ENCODE measurements around the gene SEC22A. TPM values are rescaled to one million over a fixed set of nuclear protein-coding genes. Genes with fewer than 3 reads are reported as not detected.

The SEC22A gene
- total and polyA plus RNA-seq, 2 of the 13 experiments (the other 11 are each of a cell fraction or from before 2014, with no cell fraction given): 14.1 to 17.3 TPM

DNA sequence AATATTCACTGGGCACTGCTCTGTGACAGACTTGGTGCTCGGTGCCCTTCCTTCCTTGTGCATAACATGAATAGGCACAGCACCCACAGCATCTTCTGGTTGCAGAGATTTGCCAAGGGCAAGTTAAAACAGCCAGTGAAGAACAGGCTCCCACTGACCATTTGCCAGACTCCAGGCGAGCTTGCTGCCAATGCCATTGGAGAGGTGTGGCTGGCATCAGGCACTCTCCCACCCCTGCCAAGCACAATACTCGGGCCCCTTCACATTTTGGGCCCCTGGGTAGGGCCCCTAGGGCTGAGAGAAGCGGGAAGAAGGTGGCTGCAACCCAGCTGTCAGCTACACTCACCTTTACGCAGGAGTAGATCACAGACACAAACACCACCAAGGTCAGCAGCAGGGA is 112.1 kb downstream of the SEC22A start:
- no TSS peak for BruUV-seq (replicated peaks)
- Histone ChIP-seq H3K4me1 (ENCODE audit: insufficient read depth, low read length) (no peaks in the 10 kb centered on the region), H4K20me1 (ENCODE audit: insufficient read depth, low read length) (no peaks in the 10 kb centered on the region), H3K9me3 (ENCODE audit: low read length) (no peaks in the 10 kb centered on the region), H3K9ac (ENCODE audit: insufficient read depth, low read depth, low read length) (no peak overlapping the region), H3K27me3 (ENCODE audit: control insufficient read depth in 1 of 2, insufficient read depth in 2 of 2, low read length in 2 of 2) (peaks cover 0 to 38% of the 10 kb centered on the region in 2 experiments), H3K4me3 (replicated peaks in 1 of 3; ENCODE audit: insufficient read depth in 1 of 3, low read depth in 2 of 3, low read length in 3 of 3) (no peak overlapping the region), H3K79me2 (ENCODE audit: insufficient read depth, low read length) (no peaks in the 10 kb centered on the region), H3K4me2 (ENCODE audit: low read depth, low read length) (no peak overlapping the region), H3K36me3 (replicated peaks in 1 of 2; ENCODE audit: control insufficient read depth in 1 of 2, insufficient read depth in 2 of 2, low read length in 2 of 2) (no peaks in the 10 kb centered on the region), H3K27ac (ENCODE audit: extremely low read length, insufficient read depth, low read length) (no peak overlapping the region), H2AFZ (ENCODE audit: low read length) (no peak overlapping the region)
- ATAC-seq (no peak), FAIRE-seq (no peak), DNase-seq (ENCODE audit: low spot score) (no peak)
- in situ Hi-C loops (cut with HindIII; ENCODE audit: extremely low pct_ligation_motif_present, low pct_unique_long_range_greater_than_20kb): no loop called here
- intact Hi-C loops (cut with micrococcal nuclease; ENCODE audit: unreplicated experiment): no loop called here
- CTCF ChIA-PET (ENCODE audit: low intra/inter-chr PET ratio, low total read pairs): no interaction called here
- 23% methylated on average over 4 of the region's 5 CpGs for WGBS (ENCODE audit: low lambda C conversion rate)
- no peak for TF ChIP-seq NFIB (CRISPR knock-in tag; IDR thresholded peaks at IDR 0.05; ENCODE audit: borderline replicate concordance)
- POLR2A ChIA-PET: no interaction called here

GRCh38 chr3:123314359-123315270 is 112.9 kb downstream of the SEC22A start:
- Histone ChIP-seq H3K79me2 (ENCODE audit: insufficient read depth, low read length) (no peaks in the 10 kb centered on the region), H3K4me1 (ENCODE audit: insufficient read depth, low read length) (no peaks in the 10 kb centered on the region), H2AFZ (ENCODE audit: low read length) (no peak overlapping the region), H3K27ac (ENCODE audit: extremely low read length, insufficient read depth, low read length) (no peak overlapping the region), H3K4me3 (replicated peaks in 1 of 3; ENCODE audit: insufficient read depth in 1 of 3, low read depth in 2 of 3, low read length in 3 of 3) (no peak overlapping the region), H3K9me3 (ENCODE audit: low read length) (no peaks in the 10 kb centered on the region), H4K20me1 (ENCODE audit: insufficient read depth, low read length) (no peaks in the 10 kb centered on the region), H3K9ac (ENCODE audit: insufficient read depth, low read depth, low read length) (no peak overlapping the region), H3K27me3 (ENCODE audit: control insufficient read depth in 1 of 2, insufficient read depth in 2 of 2, low read length in 2 of 2) (peaks cover 0 to 36% of the 10 kb centered on the region in 2 experiments), H3K4me2 (ENCODE audit: low read depth, low read length) (no peak overlapping the region), H3K36me3 (replicated peaks in 1 of 2; ENCODE audit: control insufficient read depth in 1 of 2, insufficient read depth in 2 of 2, low read length in 2 of 2) (no peaks in the 10 kb centered on the region)
- intact Hi-C loops (cut with micrococcal nuclease; ENCODE audit: unreplicated experiment) (no loop called here), in situ Hi-C loops (cut with HindIII; ENCODE audit: extremely low pct_ligation_motif_present, low pct_unique_long_range_greater_than_20kb) (no loop called here)
- no peak for DNase-seq (ENCODE audit: low spot score)
- ChIA-PET CTCF (ENCODE audit: low intra/inter-chr PET ratio, low total read pairs) (no interaction called here), POLR2A (no interaction called here)
- BruUV-seq (replicated peaks): no TSS peak
- ATAC-seq: peak; percentile 65
- 33% methylated on average over 11 of the region's 14 CpGs for WGBS (ENCODE audit: low lambda C conversion rate)
- no peak for FAIRE-seq
- TF ChIP-seq ZNF790 (CRISPR knock-in tag; IDR thresholded peaks at IDR 0.05; ENCODE audit: borderline replicate concordance) (no peak), RBM39 (IDR thresholded peaks at IDR 0.05; ENCODE audit: low read depth, low read length, poor library complexity, severe bottlenecking) (no peak), MAFF (IDR thresholded peaks at IDR 0.05; ENCODE audit: low read depth, low read length) (peak; percentile 30; the same call in 1 of the 2 replicates), SAFB2 (CRISPR knock-in tag; IDR thresholded peaks at IDR 0.05; ENCODE audit: borderline replicate concordance, low read depth) (no peak), FOXP1 (IDR thresholded peaks at IDR 0.05) (no peak), FOXP1 (CRISPR knock-in tag; IDR thresholded peaks at IDR 0.05) (no peak), NCOR1 (IDR thresholded peaks at IDR 0.05; ENCODE audit: borderline replicate concordance, low read length) (no peak), SMAD1 (CRISPR knock-in tag; IDR thresholded peaks at IDR 0.05; ENCODE audit: borderline replicate concordance, low read depth) (no peak), ZSCAN30 (CRISPR knock-in tag; IDR thresholded peaks at IDR 0.05) (no peak), ZNF652 (CRISPR knock-in tag; IDR thresholded peaks at IDR 0.05; ENCODE audit: borderline replicate concordance, low read depth) (no peak), ZMAT5 (CRISPR knock-in tag; IDR thresholded peaks at IDR 0.05; ENCODE audit: borderline replicate concordance, low read depth) (no peak), STAG1 (CRISPR knock-in tag; IDR thresholded peaks at IDR 0.05) (no peak), ZNF549 (CRISPR knock-in tag; IDR thresholded peaks at IDR 0.05) (no peak)
- TF ChIP-seq, protein P1, sequence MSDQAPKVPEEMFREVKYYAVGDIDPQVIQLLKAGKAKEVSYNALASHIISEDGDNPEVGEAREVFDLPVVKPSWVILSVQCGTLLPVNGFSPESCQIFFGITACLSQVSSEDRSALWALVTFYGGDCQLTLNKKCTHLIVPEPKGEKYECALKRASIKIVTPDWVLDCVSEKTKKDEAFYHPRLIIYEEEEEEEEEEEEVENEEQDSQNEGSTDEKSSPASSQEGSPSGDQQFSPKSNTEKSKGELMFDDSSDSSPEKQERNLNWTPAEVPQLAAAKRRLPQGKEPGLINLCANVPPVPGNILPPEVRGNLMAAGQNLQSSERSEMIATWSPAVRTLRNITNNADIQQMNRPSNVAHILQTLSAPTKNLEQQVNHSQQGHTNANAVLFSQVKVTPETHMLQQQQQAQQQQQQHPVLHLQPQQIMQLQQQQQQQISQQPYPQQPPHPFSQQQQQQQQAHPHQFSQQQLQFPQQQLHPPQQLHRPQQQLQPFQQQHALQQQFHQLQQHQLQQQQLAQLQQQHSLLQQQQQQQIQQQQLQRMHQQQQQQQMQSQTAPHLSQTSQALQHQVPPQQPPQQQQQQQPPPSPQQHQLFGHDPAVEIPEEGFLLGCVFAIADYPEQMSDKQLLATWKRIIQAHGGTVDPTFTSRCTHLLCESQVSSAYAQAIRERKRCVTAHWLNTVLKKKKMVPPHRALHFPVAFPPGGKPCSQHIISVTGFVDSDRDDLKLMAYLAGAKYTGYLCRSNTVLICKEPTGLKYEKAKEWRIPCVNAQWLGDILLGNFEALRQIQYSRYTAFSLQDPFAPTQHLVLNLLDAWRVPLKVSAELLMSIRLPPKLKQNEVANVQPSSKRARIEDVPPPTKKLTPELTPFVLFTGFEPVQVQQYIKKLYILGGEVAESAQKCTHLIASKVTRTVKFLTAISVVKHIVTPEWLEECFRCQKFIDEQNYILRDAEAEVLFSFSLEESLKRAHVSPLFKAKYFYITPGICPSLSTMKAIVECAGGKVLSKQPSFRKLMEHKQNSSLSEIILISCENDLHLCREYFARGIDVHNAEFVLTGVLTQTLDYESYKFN (CRISPR knock-in tag; conservative IDR thresholded peaks at IDR 0.05): no peak
